Measurements from ENCODE around the gene ANKRD13A. TPM values are rescaled to one million over a fixed set of nuclear protein-coding genes. Genes with fewer than 3 reads are reported as not detected.

The ANKRD13A gene
- total and polyA plus RNA-seq, 2 of the 13 experiments (the other 11 are each of a cell fraction or from before 2014, with no cell fraction given): 34.1 to 41.6 TPM

DNA sequence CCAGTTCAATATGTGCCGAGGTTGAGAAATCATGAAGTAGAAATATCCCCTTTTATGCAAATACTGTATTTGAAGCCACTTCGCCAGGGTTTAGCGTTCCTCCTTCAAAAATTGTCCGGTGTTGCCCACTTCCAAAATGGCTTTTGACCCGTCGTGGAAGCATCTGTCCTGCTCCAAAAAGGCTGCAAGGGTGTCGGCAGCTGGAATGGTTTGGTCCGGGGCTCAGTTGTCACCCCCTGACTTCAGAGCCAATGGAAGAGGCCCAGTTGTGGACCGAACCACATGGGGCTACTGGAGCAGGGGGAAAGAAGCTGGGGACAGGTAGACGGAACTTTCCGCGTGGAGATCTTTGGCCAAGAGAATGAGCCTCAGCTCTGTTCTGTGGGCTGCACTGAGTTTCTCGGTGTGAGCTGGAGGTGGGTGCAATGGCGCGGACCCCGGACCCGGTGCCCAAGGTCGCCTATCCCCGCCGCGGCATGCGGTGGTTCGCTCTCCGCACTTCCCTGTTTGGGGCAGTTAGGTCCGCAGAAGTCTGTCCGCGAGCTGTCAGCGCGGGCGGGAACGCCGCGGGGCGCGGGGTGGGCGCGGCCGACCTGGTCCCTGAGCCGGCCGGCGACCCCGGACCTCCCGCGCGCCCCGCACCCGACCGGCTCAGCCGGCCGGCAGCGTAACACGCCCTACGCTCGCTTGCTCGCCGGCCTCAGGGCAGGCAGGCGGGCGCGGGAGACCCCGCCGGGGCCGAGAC is at the start of gene ANKRD13A (continued):
- TF ChIP-seq, protein P1, sequence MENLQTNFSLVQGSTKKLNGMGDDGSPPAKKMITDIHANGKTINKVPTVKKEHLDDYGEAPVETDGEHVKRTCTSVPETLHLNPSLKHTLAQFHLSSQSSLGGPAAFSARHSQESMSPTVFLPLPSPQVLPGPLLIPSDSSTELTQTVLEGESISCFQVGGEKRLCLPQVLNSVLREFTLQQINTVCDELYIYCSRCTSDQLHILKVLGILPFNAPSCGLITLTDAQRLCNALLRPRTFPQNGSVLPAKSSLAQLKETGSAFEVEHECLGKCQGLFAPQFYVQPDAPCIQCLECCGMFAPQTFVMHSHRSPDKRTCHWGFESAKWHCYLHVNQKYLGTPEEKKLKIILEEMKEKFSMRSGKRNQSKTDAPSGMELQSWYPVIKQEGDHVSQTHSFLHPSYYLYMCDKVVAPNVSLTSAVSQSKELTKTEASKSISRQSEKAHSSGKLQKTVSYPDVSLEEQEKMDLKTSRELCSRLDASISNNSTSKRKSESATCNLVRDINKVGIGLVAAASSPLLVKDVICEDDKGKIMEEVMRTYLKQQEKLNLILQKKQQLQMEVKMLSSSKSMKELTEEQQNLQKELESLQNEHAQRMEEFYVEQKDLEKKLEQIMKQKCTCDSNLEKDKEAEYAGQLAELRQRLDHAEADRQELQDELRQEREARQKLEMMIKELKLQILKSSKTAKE (CRISPR knock-in tag; IDR thresholded peaks at IDR 0.05; ENCODE audit: borderline replicate concordance): no peak
- TF ChIP-seq, protein P2, sequence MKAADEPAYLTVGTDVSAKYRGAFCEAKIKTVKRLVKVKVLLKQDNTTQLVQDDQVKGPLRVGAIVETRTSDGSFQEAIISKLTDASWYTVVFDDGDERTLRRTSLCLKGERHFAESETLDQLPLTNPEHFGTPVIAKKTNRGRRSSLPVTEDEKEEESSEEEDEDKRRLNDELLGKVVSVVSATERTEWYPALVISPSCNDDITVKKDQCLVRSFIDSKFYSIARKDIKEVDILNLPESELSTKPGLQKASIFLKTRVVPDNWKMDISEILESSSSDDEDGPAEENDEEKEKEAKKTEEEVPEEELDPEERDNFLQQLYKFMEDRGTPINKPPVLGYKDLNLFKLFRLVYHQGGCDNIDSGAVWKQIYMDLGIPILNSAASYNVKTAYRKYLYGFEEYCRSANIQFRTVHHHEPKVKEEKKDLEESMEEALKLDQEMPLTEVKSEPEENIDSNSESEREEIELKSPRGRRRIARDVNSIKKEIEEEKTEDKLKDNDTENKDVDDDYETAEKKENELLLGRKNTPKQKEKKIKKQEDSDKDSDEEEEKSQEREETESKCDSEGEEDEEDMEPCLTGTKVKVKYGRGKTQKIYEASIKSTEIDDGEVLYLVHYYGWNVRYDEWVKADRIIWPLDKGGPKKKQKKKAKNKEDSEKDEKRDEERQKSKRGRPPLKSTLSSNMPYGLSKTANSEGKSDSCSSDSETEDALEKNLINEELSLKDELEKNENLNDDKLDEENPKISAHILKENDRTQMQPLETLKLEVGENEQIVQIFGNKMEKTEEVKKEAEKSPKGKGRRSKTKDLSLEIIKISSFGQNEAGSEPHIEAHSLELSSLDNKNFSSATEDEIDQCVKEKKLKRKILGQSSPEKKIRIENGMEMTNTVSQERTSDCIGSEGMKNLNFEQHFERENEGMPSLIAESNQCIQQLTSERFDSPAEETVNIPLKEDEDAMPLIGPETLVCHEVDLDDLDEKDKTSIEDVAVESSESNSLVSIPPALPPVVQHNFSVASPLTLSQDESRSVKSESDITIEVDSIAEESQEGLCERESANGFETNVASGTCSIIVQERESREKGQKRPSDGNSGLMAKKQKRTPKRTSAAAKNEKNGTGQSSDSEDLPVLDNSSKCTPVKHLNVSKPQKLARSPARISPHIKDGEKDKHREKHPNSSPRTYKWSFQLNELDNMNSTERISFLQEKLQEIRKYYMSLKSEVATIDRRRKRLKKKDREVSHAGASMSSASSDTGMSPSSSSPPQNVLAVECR (CRISPR knock-in tag; IDR thresholded peaks at IDR 0.05; ENCODE audit: borderline replicate concordance): peak; percentile 92
- TF ChIP-seq ELF1 (CRISPR knock-in tag; IDR thresholded peaks at IDR 0.05) (peak; percentile 81), NR2F1 (CRISPR knock-in tag; IDR thresholded peaks at IDR 0.05) (no peak), FOXA3 (CRISPR knock-in tag; IDR thresholded peaks at IDR 0.05) (peak; percentile 36; the same call in 1 of the 2 replicates), ZFP41 (CRISPR knock-in tag; IDR thresholded peaks at IDR 0.05; ENCODE audit: borderline replicate concordance) (no peak), RARA (CRISPR knock-in tag; IDR thresholded peaks at IDR 0.05) (no peak), ZNF230 (CRISPR knock-in tag; IDR thresholded peaks at IDR 0.05) (no peak), GPN1 (CRISPR knock-in tag; IDR thresholded peaks at IDR 0.05; ENCODE audit: borderline replicate concordance) (no peak), SRSF1 (optimal IDR thresholded peaks at IDR 0.05; ENCODE audit: low read depth, low read length) (peak; percentile 51), RFXANK (CRISPR knock-in tag; IDR thresholded peaks at IDR 0.05) (no peak), DMAP1 (CRISPR knock-in tag; IDR thresholded peaks at IDR 0.05) (peak; percentile 66; the same call in 1 of the 2 replicates), MYC (CRISPR knock-in tag; IDR thresholded peaks at IDR 0.05; ENCODE audit: borderline replicate concordance) (0 out of 2 replicates have a peak, but pooled peaks have one; percentile 30), ZNF7 (CRISPR knock-in tag; IDR thresholded peaks at IDR 0.05) (no peak), STAG1 (CRISPR knock-in tag; IDR thresholded peaks at IDR 0.05) (no peak)
- TF ChIP-seq, protein P3, sequence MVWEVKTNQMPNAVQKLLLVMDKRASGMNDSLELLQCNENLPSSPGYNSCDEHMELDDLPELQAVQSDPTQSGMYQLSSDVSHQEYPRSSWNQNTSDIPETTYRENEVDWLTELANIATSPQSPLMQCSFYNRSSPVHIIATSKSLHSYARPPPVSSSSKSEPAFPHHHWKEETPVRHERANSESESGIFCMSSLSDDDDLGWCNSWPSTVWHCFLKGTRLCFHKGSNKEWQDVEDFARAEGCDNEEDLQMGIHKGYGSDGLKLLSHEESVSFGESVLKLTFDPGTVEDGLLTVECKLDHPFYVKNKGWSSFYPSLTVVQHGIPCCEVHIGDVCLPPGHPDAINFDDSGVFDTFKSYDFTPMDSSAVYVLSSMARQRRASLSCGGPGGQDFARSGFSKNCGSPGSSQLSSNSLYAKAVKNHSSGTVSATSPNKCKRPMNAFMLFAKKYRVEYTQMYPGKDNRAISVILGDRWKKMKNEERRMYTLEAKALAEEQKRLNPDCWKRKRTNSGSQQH (CRISPR knock-in tag; IDR thresholded peaks at IDR 0.05; ENCODE audit: low read depth): peak; percentile 79; the same call in 1 of the 2 replicates
- TF ChIP-seq, protein P4, sequence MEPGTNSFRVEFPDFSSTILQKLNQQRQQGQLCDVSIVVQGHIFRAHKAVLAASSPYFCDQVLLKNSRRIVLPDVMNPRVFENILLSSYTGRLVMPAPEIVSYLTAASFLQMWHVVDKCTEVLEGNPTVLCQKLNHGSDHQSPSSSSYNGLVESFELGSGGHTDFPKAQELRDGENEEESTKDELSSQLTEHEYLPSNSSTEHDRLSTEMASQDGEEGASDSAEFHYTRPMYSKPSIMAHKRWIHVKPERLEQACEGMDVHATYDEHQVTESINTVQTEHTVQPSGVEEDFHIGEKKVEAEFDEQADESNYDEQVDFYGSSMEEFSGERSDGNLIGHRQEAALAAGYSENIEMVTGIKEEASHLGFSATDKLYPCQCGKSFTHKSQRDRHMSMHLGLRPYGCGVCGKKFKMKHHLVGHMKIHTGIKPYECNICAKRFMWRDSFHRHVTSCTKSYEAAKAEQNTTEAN (CRISPR knock-in tag; conservative IDR thresholded peaks at IDR 0.05): no peak; the same call in 1 of the 2 replicates
- TF ChIP-seq, protein P5, sequence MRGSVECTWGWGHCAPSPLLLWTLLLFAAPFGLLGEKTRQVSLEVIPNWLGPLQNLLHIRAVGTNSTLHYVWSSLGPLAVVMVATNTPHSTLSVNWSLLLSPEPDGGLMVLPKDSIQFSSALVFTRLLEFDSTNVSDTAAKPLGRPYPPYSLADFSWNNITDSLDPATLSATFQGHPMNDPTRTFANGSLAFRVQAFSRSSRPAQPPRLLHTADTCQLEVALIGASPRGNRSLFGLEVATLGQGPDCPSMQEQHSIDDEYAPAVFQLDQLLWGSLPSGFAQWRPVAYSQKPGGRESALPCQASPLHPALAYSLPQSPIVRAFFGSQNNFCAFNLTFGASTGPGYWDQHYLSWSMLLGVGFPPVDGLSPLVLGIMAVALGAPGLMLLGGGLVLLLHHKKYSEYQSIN (CRISPR knock-in tag; IDR thresholded peaks at IDR 0.05; ENCODE audit: borderline replicate concordance): no peak

Data from HepG2 (cell line).